RWPE1 (cell line): Measurements from ENCODE around the gene BDNF.

Source experiments
- CTCF ChIA-PET: fragments of 350-600 bp; sonication (Branson Sonifier 250); formaldehyde crosslinking; extraction: SDS; loops from one replicate; lab custom pipeline; 2021; lab: Yijun Ruan, JAX
- POLR2A ChIA-PET: fragments of 400-600 bp; formaldehyde crosslinking; extraction: SDS; loops from one replicate; lab custom pipeline; 2020; ENCODE audit warnings: antibody characterized with exemption; ENCODE audit not compliant: low non-redundant PET; lab: Yijun Ruan, JAX
- DNase-seq: peaks from one replicate; pipeline ENCODE4 v3.0.0; 2012; ENCODE audit warnings: low spot score
- H3K27ac ChIP-seq: fragments of 450-650 bp; 2 replicates; pipeline ENCODE4 v1.5.1; 2017
- CTCF ChIP-seq: fragments of 450-650 bp; conservative IDR thresholded peaks from 2 replicates; pipeline ENCODE4 v1.5.1; 2017; ENCODE audit warnings: low read depth, mild to moderate bottlenecking

BDNF gene

GRCh38 chr11:27605422-27605821 is 94.8 kb downstream of the BDNF start:
- ChIA-PET CTCF (no interaction called here), POLR2A (no interaction called here)
- no peak for DNase-seq
- no peak for TF ChIP-seq CTCF
- H3K27ac ChIP-seq, result no peak overlapping the region
